GM18526 (cell line): ENCODE results near the gene RBCK1.

Experiments
- POLR2A ChIP-seq: IDR thresholded peaks from 3 replicates; pipeline ENCODE4 v1.6.1; 2011; ENCODE audit not compliant: insufficient read length; ENCODE audit errors: extremely low read depth

Gene RBCK1

GRCh38 chr20:480044-480443, 71.9 kb downstream of the RBCK1 start:
- TF ChIP-seq POLR2A = no peak

GRCh38 chr20:481167-481566, 73.1 kb downstream of the RBCK1 start:
- no peak for TF ChIP-seq POLR2A
